GM12891 (cell line): ENCODE results near the gene MAJIN.
A peak's percentile ranks its signal among the peaks of the same experiment; 100 is the strongest.

Experiments
- DNase-seq: peaks from one replicate; pipeline ENCODE4 v3.0.0; 2011; ENCODE audit warnings: low spot score; ENCODE audit not compliant: insufficient read length
- FAIRE-seq: peaks from 2 replicates; lab custom pipeline; 2011; peaks lifted over from hg19 to GRCh38; lab: Jason Lieb, UNC
- PAX5 ChIP-seq: IDR thresholded peaks from 2 replicates; pipeline ENCODE4 v1.6.1; 2011; ENCODE audit warnings: low read length, moderate library complexity, mild to moderate bottlenecking; ENCODE audit not compliant: insufficient read depth, severe bottlenecking
- POLR2A ChIP-seq: IDR thresholded peaks from 2 replicates; pipeline ENCODE4 v1.6.1; 2011; ENCODE audit warnings: low read depth, low read length, control low read depth
- POLR2AphosphoS5 ChIP-seq: IDR thresholded peaks from 2 replicates; pipeline ENCODE4 v1.6.1; 2011; ENCODE audit warnings: low read depth, low read length, control low read depth
- POU2F2 ChIP-seq: IDR thresholded peaks from 2 replicates; pipeline ENCODE4 v1.6.1; 2011; ENCODE audit warnings: low read depth, mild to moderate bottlenecking, control low read depth, low read length, moderate library complexity
- SPI1 ChIP-seq: IDR thresholded peaks from 2 replicates; pipeline ENCODE4 v1.6.1; 2011; ENCODE audit warnings: low read depth, low read length, control low read depth
- TAF1 ChIP-seq: IDR thresholded peaks from 2 replicates; pipeline ENCODE4 v1.6.1; 2011; ENCODE audit warnings: low read depth, low read length, control low read depth

Gene MAJIN

DNA sequence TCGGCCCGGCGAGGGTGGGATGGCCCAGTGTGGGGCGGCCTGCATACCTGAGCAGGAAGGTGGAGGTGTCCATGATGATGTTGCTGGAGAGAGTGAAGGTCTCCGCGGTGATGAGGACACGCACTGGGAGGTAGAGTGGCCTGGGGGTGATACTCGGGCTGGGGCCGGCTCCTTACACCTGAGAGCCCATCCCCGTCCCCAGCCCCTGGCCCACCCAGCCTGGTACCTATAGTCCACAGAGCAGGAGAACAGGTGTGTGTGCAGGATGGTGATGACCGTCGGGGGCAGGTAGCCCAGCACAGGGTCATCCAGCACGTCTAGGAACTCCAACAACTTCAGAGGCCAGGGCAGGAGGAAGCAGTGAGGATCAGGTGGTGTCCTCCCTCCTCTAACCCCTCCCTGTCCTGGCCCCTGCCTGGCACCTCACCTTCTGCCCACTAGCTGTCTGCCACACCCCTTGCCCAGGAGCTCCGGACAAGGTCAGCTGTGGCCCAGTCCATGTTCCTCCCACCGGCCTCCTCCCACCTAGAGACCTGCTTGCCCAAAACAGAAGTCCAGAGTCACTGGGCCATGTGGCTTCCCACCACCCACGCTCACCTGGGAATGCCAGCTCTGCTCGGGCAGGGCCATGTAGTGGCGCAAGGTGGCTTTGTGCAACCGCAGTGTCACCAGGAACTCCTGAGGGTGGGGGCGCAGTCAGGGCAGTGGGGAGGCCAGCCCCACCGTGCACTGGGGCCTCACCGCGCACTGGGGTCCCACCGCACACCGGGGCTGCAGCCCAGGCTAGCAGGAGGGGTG lies 66.2 kb downstream of the MAJIN start:
- DNase-seq (no peak), FAIRE-seq (no peak)
- TF ChIP-seq POLR2A (no peak), POU2F2 (no peak), POLR2AphosphoS5 (no peak), TAF1 (no peak)

DNA sequence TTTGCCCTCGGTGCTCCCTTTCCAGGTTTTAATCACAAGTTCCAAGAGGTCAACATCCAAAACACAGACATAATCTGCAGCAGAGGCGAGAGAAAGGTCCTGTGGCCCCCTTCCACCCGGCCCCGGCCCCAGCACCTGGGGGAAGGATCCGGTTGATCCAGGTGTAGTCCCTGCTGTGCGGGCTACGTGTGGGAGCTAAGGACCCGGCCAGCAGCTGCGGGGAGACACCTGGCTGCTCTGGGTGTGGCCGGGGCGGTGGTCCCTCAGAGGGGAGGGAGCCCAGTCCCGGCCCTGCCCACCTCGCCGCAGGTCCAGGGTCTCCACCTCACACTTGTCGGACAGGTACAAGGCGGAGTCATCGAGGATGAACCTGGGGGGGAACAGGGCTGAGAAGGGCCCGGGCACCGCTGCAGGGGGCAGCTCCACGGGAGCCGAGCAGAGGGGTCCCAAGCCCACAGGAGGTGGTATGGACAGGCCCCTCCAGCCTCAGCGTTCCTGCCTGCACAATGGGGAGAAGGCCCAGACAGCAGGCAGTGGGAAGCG lies 68.5 kb downstream of the MAJIN start:
- FAIRE-seq (no peak), DNase-seq (no peak)
- TF ChIP-seq POU2F2 = no peak
- TF ChIP-seq POLR2AphosphoS5 = no peak
- TF ChIP-seq POLR2A = no peak
- TF ChIP-seq TAF1 = no peak
- TF ChIP-seq PAX5 = no peak
- no peak for TF ChIP-seq SPI1

DNA sequence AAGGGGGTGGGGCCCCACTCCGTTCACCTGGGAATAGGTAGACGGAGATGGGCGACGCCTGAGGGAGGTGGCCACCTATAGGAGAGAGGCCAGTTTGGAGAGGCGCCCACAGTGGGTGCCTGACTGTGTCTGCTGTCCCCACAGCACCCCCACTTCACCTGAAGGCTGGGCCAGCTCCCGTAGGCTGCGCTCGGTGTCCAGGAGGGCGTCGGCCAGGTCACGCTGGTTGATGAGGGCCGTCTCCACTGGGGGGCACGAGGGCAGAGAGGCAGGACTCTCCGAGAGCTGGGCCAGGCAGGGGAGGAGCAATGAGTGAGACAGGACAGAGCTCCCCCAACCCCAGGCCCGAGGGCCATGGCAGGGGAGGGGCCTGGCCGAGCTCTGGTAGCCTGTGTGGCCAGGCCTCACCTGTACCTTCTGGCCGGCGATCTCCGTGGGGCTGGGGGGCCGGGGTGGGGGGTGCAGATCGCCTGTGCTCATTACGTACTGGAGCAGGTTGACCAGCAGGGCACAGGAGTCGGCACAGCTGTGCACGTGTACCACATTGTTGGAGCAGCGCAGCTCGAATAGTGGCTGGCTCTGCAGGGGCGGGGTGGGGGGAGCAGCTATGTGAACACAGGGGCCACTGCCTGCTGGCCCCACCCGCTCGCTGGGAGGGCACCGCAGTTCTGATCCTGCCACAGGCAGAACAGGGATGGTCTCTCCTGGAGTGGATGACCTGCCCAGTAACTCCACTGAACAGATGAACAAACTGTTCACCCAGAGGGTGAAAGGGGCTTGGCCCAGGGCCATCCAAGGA lies 69.6 kb downstream of the MAJIN start:
- no peak for TF ChIP-seq POU2F2
- TF ChIP-seq PAX5 = no peak
- TF ChIP-seq POLR2AphosphoS5 = no peak
- no peak for TF ChIP-seq SPI1
- TF ChIP-seq TAF1 = no peak
- no peak for TF ChIP-seq POLR2A
- DNase-seq (no peak), FAIRE-seq (no peak)

DNA sequence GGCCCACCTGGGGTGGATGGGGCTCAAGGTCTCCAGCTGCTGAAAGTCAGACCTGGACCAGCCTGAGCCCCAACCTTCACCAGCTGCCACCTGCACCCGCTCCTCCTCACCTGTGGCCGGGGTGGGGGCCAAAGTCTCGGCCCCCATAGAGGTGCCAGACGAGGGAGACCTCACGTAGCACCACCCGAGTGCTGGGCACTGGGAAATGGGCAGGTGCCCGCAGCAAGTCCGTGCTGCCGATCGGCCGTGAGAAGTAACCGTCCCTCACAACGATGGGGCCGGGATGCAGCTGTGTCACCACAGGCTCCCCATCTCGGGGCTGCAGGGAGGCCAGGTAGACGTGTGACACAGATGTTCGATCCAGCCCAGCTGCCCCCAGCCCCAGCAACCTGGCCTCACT lies 71.1 kb downstream of the MAJIN start:
- FAIRE-seq (no peak), DNase-seq (no peak)
- TF ChIP-seq TAF1 = no peak
- no peak for TF ChIP-seq POLR2A
- no peak for TF ChIP-seq POLR2AphosphoS5
- TF ChIP-seq SPI1 = no peak
- TF ChIP-seq PAX5 = no peak
- TF ChIP-seq POU2F2 = no peak

DNA sequence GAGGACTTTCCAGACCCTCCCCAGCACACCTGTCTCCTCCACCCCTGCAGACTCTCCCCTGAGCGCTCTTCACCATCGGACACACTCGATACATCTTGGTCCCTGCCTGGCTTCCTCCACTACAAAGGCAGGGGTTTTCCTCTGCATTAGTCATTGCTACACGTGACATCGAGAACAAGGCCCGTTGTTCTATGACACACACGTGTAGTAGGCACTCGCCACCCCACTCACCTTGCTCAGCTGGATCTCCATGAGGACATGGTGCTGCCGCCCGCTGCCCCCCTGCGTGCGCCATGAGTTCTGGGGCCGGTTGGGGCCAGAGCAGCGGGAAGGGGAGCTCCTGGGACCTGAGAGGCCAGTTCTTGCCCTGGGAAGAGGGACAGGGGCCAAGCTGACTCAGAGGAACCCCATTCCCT lies 71.6 kb downstream of the MAJIN start:
- FAIRE-seq (peak; percentile 23), DNase-seq (no peak)
- no peak for TF ChIP-seq SPI1
- TF ChIP-seq PAX5 = no peak
- no peak for TF ChIP-seq POLR2A
- no peak for TF ChIP-seq POLR2AphosphoS5

DNA sequence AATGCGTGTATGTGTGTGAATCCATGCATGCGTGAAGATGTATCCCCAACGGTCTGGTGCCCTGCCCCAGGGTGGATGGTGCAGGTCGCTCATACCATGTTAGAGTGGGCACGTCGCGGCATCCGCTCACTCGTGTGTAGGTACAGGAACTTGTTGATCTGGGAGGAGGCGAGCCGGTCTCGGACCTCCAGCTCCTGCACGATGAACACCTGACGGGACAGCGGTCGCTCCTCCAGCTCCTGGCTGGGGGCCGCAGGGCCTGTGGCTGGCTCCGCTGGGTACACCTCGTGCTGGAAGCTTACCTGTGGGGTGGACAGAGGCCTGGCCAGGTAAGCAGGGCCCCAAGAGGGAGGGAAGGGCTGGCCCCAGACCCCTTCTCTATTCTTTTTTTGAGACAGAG lies 73.4 kb downstream of the MAJIN start:
- FAIRE-seq (no peak), DNase-seq (no peak)
- no peak for TF ChIP-seq POLR2A
- TF ChIP-seq TAF1 = no peak
- TF ChIP-seq POLR2AphosphoS5 = no peak
- no peak for TF ChIP-seq POU2F2
- no peak for TF ChIP-seq SPI1
- no peak for TF ChIP-seq PAX5

DNA sequence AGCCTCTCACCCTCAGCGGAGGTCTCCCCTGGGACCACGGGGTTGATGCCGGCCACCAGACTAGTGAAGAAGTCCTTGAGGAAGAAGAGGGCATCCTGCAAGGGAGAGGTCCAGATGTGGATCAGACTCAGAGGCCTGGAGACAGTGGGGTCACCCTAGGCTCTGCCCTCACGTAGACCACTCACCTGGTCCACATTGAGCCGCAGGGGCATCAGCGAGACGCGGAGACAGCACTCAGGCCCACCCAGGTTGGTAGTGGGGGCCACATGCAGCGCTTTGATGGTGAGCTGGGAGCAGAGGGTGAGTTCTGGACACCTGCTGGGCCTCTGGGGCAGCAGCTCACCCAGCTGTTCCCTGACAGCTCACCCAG lies 73.8 kb downstream of the MAJIN start:
- DNase-seq (no peak), FAIRE-seq (no peak)
- TF ChIP-seq POU2F2 (no peak), SPI1 (no peak), POLR2A (no peak), POLR2AphosphoS5 (no peak), TAF1 (no peak), PAX5 (no peak)

DNA sequence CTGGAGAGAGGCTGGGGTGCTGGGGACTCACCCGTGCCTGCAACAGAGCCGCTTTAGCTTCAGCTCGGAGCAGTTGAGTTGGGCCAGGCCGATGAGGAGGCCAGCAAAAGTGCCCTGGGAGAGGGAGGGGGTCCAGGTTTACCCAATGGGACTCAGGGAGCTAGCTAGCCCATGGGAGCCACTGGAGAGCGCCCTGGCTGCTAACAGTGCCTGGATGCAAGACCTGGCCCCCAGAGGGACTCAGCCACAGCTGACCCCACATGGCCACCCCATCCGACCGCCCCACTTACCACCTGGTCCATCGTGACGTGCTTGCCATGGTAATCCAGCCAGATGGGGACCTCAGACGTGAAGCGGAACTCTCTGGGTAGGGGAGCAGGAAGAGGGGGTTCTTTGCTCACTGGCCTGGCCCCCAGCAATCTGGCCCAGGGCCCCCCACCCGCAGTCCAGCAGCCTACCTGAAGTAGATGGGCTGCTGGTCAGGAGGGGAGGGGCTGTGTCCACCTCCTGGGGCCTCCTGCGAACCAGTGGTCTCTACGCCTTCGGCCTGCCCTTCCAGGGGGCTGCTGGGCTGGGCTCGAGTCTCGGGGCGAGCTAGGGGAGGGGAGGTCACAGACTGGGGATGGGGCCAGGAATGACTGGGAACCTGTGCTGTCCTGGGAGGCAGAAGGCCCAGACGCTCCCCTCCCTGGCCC lies 74.4 kb downstream of the MAJIN start:
- TF ChIP-seq PAX5 (no peak), POU2F2 (no peak)
- FAIRE-seq (no peak), DNase-seq (no peak)

DNA sequence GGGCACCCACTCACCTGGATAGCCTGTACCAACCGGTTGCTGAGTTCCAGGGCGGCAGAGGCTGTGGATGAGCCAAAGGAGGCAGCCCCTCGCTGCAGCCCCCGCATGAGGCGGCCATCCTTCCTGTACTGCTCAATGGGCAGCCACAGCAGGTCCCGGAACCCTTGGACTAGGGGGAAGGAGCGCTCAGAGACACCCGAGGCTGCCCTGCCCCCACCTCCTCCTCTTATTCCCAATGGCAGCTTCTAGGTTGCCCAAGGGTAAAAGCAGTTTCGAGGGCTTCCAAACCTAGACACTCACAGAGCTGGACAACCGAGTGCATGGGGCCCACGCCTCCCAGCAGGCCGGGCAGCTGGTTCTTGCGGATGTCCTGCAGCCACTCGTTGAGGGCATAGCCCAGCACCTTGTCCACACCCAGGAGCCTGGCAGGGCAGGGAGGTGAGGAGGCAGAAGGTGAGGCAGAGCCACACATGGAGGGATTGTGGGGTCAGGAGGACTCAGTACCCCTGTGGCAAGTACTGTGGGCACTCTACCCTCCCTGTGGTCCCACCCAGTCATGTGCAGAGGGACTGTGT lies 75.4 kb downstream of the MAJIN start:
- DNase-seq (no peak), FAIRE-seq (no peak)
- TF ChIP-seq SPI1 = no peak
- TF ChIP-seq PAX5 = no peak
- TF ChIP-seq TAF1 = no peak
- TF ChIP-seq POU2F2 = no peak
- no peak for TF ChIP-seq POLR2A
- no peak for TF ChIP-seq POLR2AphosphoS5
